H1 (cell line): ENCODE data around the gene DGCR6L. TPM values are rescaled to one million over a fixed set of nuclear protein-coding genes. Genes with fewer than 3 reads are reported as not detected.

ENCODE experiments used
- CTCF ChIA-PET: fragments of 300-600 bp; sonication (Branson Sonifier 250); formaldehyde crosslinking; loops from one replicate; lab custom pipeline; 2021; ENCODE audit not compliant: partially characterized antibody; lab: Charles Lee
- POLR2A ChIA-PET: fragments of 300-600 bp; sonication (Branson Sonifier 250); formaldehyde crosslinking; loops from one replicate; lab custom pipeline; 2021; ENCODE audit warnings: inconsistent platforms; ENCODE audit not compliant: partially characterized antibody; lab: Charles Lee
- DNase-seq, 2 experiments: peaks; one replicate each; pipeline versions ENCODE4 v3.0.0 to v3.0.0-alpha.2; 2010 to 2022; ENCODE audit warnings: low spot score in 2 of 2, low read depth in 1 of 2, mixed read lengths in 1 of 2
- FAIRE-seq: peaks from 2 replicates; lab custom pipeline; 2011; peaks lifted over from hg19 to GRCh38; lab: Jason Lieb, UNC
- H2AFZ ChIP-seq: 2 replicates; pipeline ENCODE4 v1.8.1; 2012; ENCODE audit warnings: low read length, inconsistent platforms
- H2AK5ac ChIP-seq: 2 replicates; pipeline ENCODE4 v1.6.1; 2013; ENCODE audit warnings: low read depth, low read length
- H2BK120ac ChIP-seq: replicated peaks from 2 replicates; pipeline ENCODE3; 2013; ENCODE audit warnings: low read depth, low read length, inconsistent platforms
- H2BK12ac ChIP-seq: 2 replicates; pipeline ENCODE4 v1.6.1; 2013; ENCODE audit warnings: low read depth, low read length
- H2BK15ac ChIP-seq: 2 replicates; pipeline ENCODE4 v1.6.1; 2013; ENCODE audit warnings: low read length
- H2BK20ac ChIP-seq: 2 replicates; pipeline ENCODE4 v1.6.1; 2013; ENCODE audit warnings: low read length
- H2BK5ac ChIP-seq: 2 replicates; pipeline ENCODE4 v1.6.1; 2013; ENCODE audit warnings: low read depth, low read length
- H3K14ac ChIP-seq: 2 replicates; pipeline ENCODE4 v1.6.1; 2013; ENCODE audit warnings: inconsistent platforms; ENCODE audit not compliant: insufficient read length
- H3K18ac ChIP-seq: 2 replicates; pipeline ENCODE4 v1.6.1; 2013; ENCODE audit warnings: low read length; ENCODE audit errors: extremely low read depth
- H3K23ac ChIP-seq: 2 replicates; pipeline ENCODE4 v1.6.1; 2013; ENCODE audit warnings: inconsistent platforms; ENCODE audit not compliant: insufficient read length
- H3K23me2 ChIP-seq: 2 replicates; pipeline ENCODE4 v1.6.1; 2013; ENCODE audit warnings: low read depth, low read length
- H3K27ac ChIP-seq: 2 replicates; pipeline ENCODE4 v1.6.1; 2011; ENCODE audit warnings: low read depth, low read length, inconsistent platforms
- H3K27me3 ChIP-seq, 4 experiments: replicated peaks in 1 of 4; 1 replicate in 1 of 4; 2 replicates in 3 of 4; pipeline versions ENCODE4 v1.6.1 to v1.8.1; 2011 to 2013; ENCODE audit warnings: low read length in 3 of 4, mild to moderate bottlenecking in 3 of 4, inconsistent platforms in 2 of 4, mixed read lengths in 2 of 4, moderate library complexity in 1 of 4; ENCODE audit not compliant: control insufficient read depth in 3 of 4, insufficient read depth in 3 of 4; ENCODE audit errors: extremely low read depth in 1 of 4
- H3K36me3 ChIP-seq, 4 experiments: 2 replicates each; pipeline versions ENCODE4 v1.6.1 to v1.8.1; 2011 to 2013; ENCODE audit warnings: mild to moderate bottlenecking in 4 of 4, low read length in 3 of 4, moderate library complexity in 2 of 4, control low read depth in 1 of 4, inconsistent platforms in 1 of 4; ENCODE audit not compliant: insufficient read depth in 4 of 4, control insufficient read depth in 2 of 4
- H3K4ac ChIP-seq: replicated peaks from 2 replicates; pipeline ENCODE3; 2013; ENCODE audit warnings: low read length, low read depth, mixed read lengths, inconsistent platforms; ENCODE audit not compliant: insufficient read length
- H3K4me1 ChIP-seq, 4 experiments: replicated peaks in 1 of 4; 1 replicate in 1 of 4; 2 replicates in 3 of 4; pipeline versions ENCODE4 v1.6.1 to v1.8.1; 2011 to 2013; ENCODE audit warnings: low read length in 3 of 4, inconsistent platforms in 2 of 4, mixed read lengths in 1 of 4; ENCODE audit not compliant: insufficient read depth in 4 of 4, control insufficient read depth in 3 of 4
- H3K4me2 ChIP-seq, 2 experiments: 2 replicates each; pipeline versions ENCODE4 v1.6.1 to v1.8.1; 2011 to 2013; ENCODE audit warnings: low read depth in 2 of 2, low read length in 2 of 2, control low read depth in 1 of 2, inconsistent platforms in 1 of 2, mild to moderate bottlenecking in 1 of 2; ENCODE audit not compliant: insufficient read depth in 1 of 2
- H3K4me3 ChIP-seq, 4 experiments: fragments of 200-600, 300-600 bp in 1 of 4; sonication (generic), shearing (Covaris generic), sonication (Bioruptor Twin) in 1 of 4; 2 replicates each; pipeline versions ENCODE4 v1.5.1 to v1.8.1; 2011 to 2016; ENCODE audit warnings: low read length in 4 of 4, low read depth in 3 of 4, control low read depth in 2 of 4, inconsistent platforms in 2 of 4, mild to moderate bottlenecking in 2 of 4, mixed read lengths in 1 of 4, moderate library complexity in 1 of 4; ENCODE audit not compliant: insufficient read depth in 2 of 4; ENCODE audit errors: extremely low read depth in 1 of 4
- H3K56ac ChIP-seq: replicated peaks from 2 replicates; pipeline ENCODE3; 2013; ENCODE audit warnings: low read depth, mild to moderate bottlenecking, mixed read lengths, low read length, inconsistent platforms; ENCODE audit not compliant: insufficient read length
- H3K79me1 ChIP-seq: 2 replicates; pipeline ENCODE4 v1.6.1; 2013; ENCODE audit warnings: low read depth, low read length, control low read depth
- H3K79me2 ChIP-seq, 2 experiments: 2 replicates each; pipeline versions ENCODE4 v1.6.1 to v1.8.1; 2012 to 2013; ENCODE audit warnings: low read length in 2 of 2, mild to moderate bottlenecking in 2 of 2, inconsistent platforms in 1 of 2; ENCODE audit not compliant: insufficient read depth in 2 of 2, control insufficient read depth in 1 of 2
- H3K9ac ChIP-seq, 4 experiments: replicated peaks in 1 of 4; 1 replicate in 1 of 4; 2 replicates in 3 of 4; pipeline versions ENCODE4 v1.6.1 to v1.8.1; 2011 to 2013; ENCODE audit warnings: low read depth in 3 of 4, low read length in 3 of 4, control low read depth in 2 of 4, mild to moderate bottlenecking in 2 of 4, moderate library complexity in 2 of 4, inconsistent platforms in 1 of 4; ENCODE audit errors: extremely low read depth in 1 of 4
- H3K9me3 ChIP-seq, 2 experiments: 2 replicates each; pipeline versions ENCODE4 v1.6.1 to v1.8.1; 2012 to 2013; ENCODE audit warnings: mild to moderate bottlenecking in 2 of 2, moderate library complexity in 2 of 2, control low read depth in 1 of 2, inconsistent platforms in 1 of 2, low read depth in 1 of 2, low read length in 1 of 2, mixed read lengths in 1 of 2; ENCODE audit not compliant: insufficient read depth in 2 of 2
- H4K20me1 ChIP-seq, 2 experiments: replicated peaks in 1 of 2; 2 replicates each; pipeline versions ENCODE3 to v1.8.1; 2011 to 2013; ENCODE audit warnings: inconsistent platforms in 2 of 2, low read length in 2 of 2, mild to moderate bottlenecking in 1 of 2; ENCODE audit not compliant: insufficient read depth in 2 of 2, control insufficient read depth in 1 of 2
- H4K5ac ChIP-seq: 2 replicates; pipeline ENCODE4 v1.6.1; 2013; ENCODE audit warnings: low read length, low read depth, mixed read lengths, inconsistent platforms; ENCODE audit not compliant: insufficient read length
- H4K8ac ChIP-seq: 2 replicates; pipeline ENCODE4 v1.8.0; 2013; ENCODE audit warnings: mild to moderate bottlenecking, moderate library complexity, low read length, inconsistent platforms; ENCODE audit not compliant: insufficient read depth; ENCODE audit errors: extremely low read depth
- H4K91ac ChIP-seq: replicated peaks from 2 replicates; pipeline ENCODE3; 2013; ENCODE audit warnings: low read length, mixed read lengths, inconsistent platforms; ENCODE audit not compliant: insufficient read length
- BACH1 ChIP-seq: IDR thresholded peaks from 2 replicates; pipeline ENCODE4 v1.6.1; 2012; ENCODE audit warnings: low read length, improper control_type of control experiment
- GABPA ChIP-seq: IDR thresholded peaks from 2 replicates; pipeline ENCODE4 v1.6.1; 2011; ENCODE audit warnings: mild to moderate bottlenecking, low read length, moderate library complexity, borderline replicate concordance; ENCODE audit not compliant: insufficient read depth
- NRF1 ChIP-seq: IDR thresholded peaks from 2 replicates; pipeline ENCODE4 v1.6.1; 2011; ENCODE audit warnings: mild to moderate bottlenecking, low read depth, low read length, improper control_type of control experiment
- POLR2AphosphoS5 ChIP-seq: IDR thresholded peaks from 2 replicates; pipeline ENCODE4 v1.6.1; 2011; ENCODE audit warnings: low read depth, low read length
- YY1 ChIP-seq: IDR thresholded peaks from 2 replicates; pipeline ENCODE4 v1.6.1; 2011; ENCODE audit warnings: low read depth, mild to moderate bottlenecking, low read length
- WGBS, 2 experiments: shearing (Covaris generic) in 1 of 2; methylation state at CpG; one replicate each; pipeline versions ENCODE4 v1.1.6 to v1.1.7; 2013 to 2015; ENCODE audit warnings: low lambda C conversion rate in 2 of 2, mixed read lengths in 2 of 2, inconsistent platforms in 1 of 2, low coverage in 1 of 2, missing lambda C conversion rate in 1 of 2; ENCODE audit not compliant: insufficient replicate concordance in 2 of 2, insufficient coverage in 1 of 2, insufficient read length in 1 of 2; ENCODE audit errors: extremely low coverage in 1 of 2, missing lambda C conversion rate in 1 of 2; 5-methylcytosine and 5-hydroxymethylcytosine counted together
- polyA plus RNA-seq, 7 experiments: library from polyadenylated mRNA; depleted of rRNA in 3 of 7; stranded (reverse) in 5 of 7; unstranded in 2 of 7; fragments of >200 nt in 5 of 7; fragments of 200-250 nt in 2 of 7; gene quantifications; 1 replicate in 5 of 7; 2 replicates in 1 of 7; 4 replicates in 1 of 7; pipeline versions ENCODE4 v1.2.1 to v1.2.3, GENCODE V29; 2011 to 2013; ENCODE audit warnings: missing spikeins in 2 of 7, mixed read lengths in 2 of 7
- total RNA-seq: library from RNA; stranded (reverse); fragmentation: NEBNext Ultra II Directional; extraction: Animal tissue kit (Norgen Biotek cat#: 25700); gene quantifications from 2 replicates; pipeline ENCODE4 v1.2.1, GENCODE V29; 2021
- TF ChIP-seq, protein P1 (sequence below): IDR thresholded peaks from 2 replicates; pipeline ENCODE4 v1.6.1; 2011; ENCODE audit warnings: low read depth, mild to moderate bottlenecking, low read length; ENCODE audit not compliant: insufficient read depth

The DGCR6L gene
- total and polyA plus RNA-seq, 2 of the 8 experiments (the other 6 are each of a cell fraction or from before 2014, with no cell fraction given), result 43.6 to 72.6 TPM

DNA sequence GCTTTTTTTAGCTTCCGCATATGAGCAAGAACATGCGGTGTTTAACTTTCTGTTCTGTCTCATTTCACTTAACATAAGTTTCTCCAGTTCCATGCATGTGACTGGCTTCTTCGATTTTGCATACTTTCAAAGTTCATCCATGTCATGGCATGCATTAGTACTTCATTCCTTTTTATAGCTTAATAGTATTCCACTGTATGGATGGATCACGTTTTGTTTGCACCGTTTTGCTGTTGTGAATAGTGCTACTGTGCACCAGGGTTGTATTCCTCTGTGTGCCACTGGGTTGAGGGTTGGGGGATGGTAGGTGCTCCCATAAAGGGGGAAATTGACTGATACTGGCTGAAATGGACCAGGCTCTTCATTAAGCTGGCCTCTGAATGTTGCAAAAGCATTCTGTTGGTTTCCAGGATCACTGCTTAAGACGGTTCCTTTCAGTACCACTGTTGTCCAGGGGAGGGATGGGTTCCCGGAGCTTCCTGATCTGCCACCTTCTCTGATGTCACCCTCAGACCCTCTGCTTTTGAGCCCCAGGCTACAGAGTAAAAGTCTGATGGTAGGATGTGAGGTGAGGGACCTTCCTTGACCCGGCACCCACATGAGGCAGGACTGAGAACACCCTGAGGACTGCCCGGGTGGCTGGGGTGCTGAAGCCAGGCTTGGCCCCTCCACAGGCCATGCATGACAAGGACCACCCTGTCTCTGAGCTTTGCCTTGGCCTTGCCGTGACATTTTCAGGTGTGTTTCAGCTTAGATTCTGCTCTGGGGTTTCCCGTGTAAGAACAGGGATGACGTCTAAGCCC lies 24.4 kb downstream of the DGCR6L start:
- Histone ChIP-seq H3K4me1 (peaks cover 0 to 5% (median 3%) of the 10 kb centered on the region in 4 experiments; a peak in 4 of 7 replicates), H2BK5ac (no peak overlapping the region), H3K36me3 (no peaks in the 10 kb centered on the region), H2BK20ac (no peak overlapping the region), H4K20me1 (peaks cover 0 to 1% of the 10 kb centered on the region in 2 experiments), H3K79me2 (no peaks in the 10 kb centered on the region), H4K5ac (no peak overlapping the region), H3K27me3 (peaks cover 5 to 31% (median 22%) of the 10 kb centered on the region in 4 experiments), H2BK12ac (no peak overlapping the region), H3K9me3 (no peaks in the 10 kb centered on the region), H3K23me2 (peaks cover 7% of the 10 kb centered on the region; the same call in 1 of the 2 replicates), H3K4ac (no peak overlapping the region), H2AK5ac (no peak overlapping the region), H3K4me2 (no peak overlapping the region), H3K4me3 (no peak overlapping the region), H3K18ac (no peak overlapping the region), H3K9ac (no peak overlapping the region), H2BK15ac (no peak overlapping the region), H3K23ac (no peak overlapping the region), H3K27ac (no peak overlapping the region), H4K91ac (no peak overlapping the region), H3K79me1 (no peaks in the 10 kb centered on the region), H3K14ac (no peak overlapping the region), H3K56ac (no peak overlapping the region), H2BK120ac (no peak overlapping the region), H4K8ac (no peak overlapping the region), H2AFZ (no peak overlapping the region)
- ChIA-PET CTCF (interaction anchor here (0.7 to 4.3 kb wide), 14 partner anchors 10 to 208 kb away, joined by 3 to 27 read pairs (median 5); no protein-coding TSS in a partner anchor), POLR2A (interaction anchor here (1.1 to 1.5 kb wide), 3 partner anchors 98 to 212 kb away, joined by 4 to 5 read pairs (median 4); partner anchors contain the start of gene ZNF74)
- DNase-seq, result no peak
- WGBS, 2 experiments, result 81% methylated on average over 12 of the region's 12 CpGs; no CpG with 5 or more reads in 1 of the 2 experiments
- no peak for FAIRE-seq
- no peak for TF ChIP-seq BACH1
- no peak for TF ChIP-seq POLR2AphosphoS5
- TF ChIP-seq, protein P1, sequence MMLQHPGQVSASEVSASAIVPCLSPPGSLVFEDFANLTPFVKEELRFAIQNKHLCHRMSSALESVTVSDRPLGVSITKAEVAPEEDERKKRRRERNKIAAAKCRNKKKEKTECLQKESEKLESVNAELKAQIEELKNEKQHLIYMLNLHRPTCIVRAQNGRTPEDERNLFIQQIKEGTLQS, result no peak
- TF ChIP-seq NRF1, result no peak
- TF ChIP-seq GABPA, result no peak
- no peak for TF ChIP-seq YY1
